ENCODE results near the gene ZFAND5. TPM values are rescaled to one million over a fixed set of nuclear protein-coding genes. Genes with fewer than 3 reads are reported as not detected.
A peak's percentile ranks its signal among the peaks of the same experiment; 100 is the strongest.

ZFAND5 gene
- total RNA-seq, 2 donors from 2014 or later = 268 to 341 TPM

- ATAC-seq = no peak
- no peak for DNase-seq
- no peak overlapping the region for H3K4me3 Mint-ChIP-seq
Observed at GRCh38 chr9:72383978-72384709, 19.1 kb upstream of the ZFAND5 start.

DNA sequence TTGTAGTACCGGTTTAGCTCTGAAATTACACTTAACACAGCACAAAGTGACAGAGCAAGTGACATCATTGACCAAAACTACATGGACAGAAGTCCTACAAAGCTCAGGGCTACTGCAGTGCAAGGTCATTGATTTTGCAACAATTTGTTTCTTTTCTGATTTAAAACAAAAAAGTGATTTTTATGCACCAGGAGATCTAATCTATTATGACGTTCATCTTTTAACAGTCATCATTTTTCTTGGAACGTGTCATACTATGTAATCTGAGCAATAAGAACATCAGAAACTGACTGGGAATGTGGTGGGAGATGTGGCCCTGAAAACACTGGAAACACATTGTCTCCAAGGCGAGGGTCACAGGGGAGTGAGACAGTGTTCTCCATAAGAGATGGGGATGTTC is 17.4 kb upstream of the ZFAND5 start:
- Mint-ChIP-seq H3K27ac (no peak overlapping the region), H3K4me3 (no peak overlapping the region), H3K36me3 (ENCODE audit: low read depth) (peaks cover 4% of the 10 kb centered on the region), H3K4me1 (peaks cover 2% of the 10 kb centered on the region), H3K27me3 (no peaks in the 10 kb centered on the region)
- ATAC-seq (no peak), DNase-seq (no peak)
- no peaks in the 10 kb centered on the region for H3K9me3 ChIP-seq (ENCODE audit: control insufficient read depth, low read length, poor library complexity, severe bottlenecking)

More at GRCh38 chr9:72383978-72384709, 19.1 kb upstream of the ZFAND5 start:
- H3K27ac Mint-ChIP-seq = no peak overlapping the region
- no peaks in the 10 kb centered on the region for H3K9me3 ChIP-seq (ENCODE audit: control insufficient read depth, low read length, poor library complexity, severe bottlenecking)
- peaks cover 4% of the 10 kb centered on the region for H3K36me3 Mint-ChIP-seq (ENCODE audit: low read depth)
- H3K4me1 Mint-ChIP-seq = peaks cover 3% of the 10 kb centered on the region
- H3K27me3 Mint-ChIP-seq = no peaks in the 10 kb centered on the region

DNA sequence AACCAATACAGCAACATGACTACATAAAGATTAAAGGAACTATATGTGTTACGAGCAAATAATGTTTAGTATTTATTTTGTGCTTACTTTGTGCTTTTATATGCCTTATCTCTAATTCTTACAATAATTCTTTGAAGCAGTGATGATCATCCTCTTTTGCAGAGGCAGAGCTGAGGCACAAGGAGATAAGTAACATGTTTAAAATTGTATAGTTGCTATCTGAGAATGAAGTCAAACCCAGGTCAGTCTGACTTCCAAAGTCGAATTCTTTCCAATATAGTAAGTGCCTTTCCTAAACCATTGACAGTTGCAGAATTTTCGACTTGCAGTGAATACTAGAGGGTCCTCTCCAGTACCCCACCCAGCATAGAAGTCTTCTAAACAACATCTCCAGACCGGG is 12.0 kb upstream of the ZFAND5 start:
- no peak overlapping the region for H3K4me3 Mint-ChIP-seq

GRCh38 chr9:72371151-72371550 is 6.1 kb upstream of the ZFAND5 start:
- H3K27ac Mint-ChIP-seq = no peak overlapping the region
- H3K27me3 Mint-ChIP-seq = peaks cover 5% of the 10 kb centered on the region
- no peaks in the 10 kb centered on the region for H3K9me3 ChIP-seq (ENCODE audit: control insufficient read depth, low read length, poor library complexity, severe bottlenecking)
- no peaks in the 10 kb centered on the region for H3K36me3 Mint-ChIP-seq (ENCODE audit: low read depth)
- no peak for DNase-seq
- no peaks in the 10 kb centered on the region for H3K4me1 Mint-ChIP-seq
- no peak for ATAC-seq
- no peak overlapping the region for H3K4me3 Mint-ChIP-seq

More for the DNA sequence above, 12.0 kb upstream of the ZFAND5 start:
- ATAC-seq = no peak
- peaks cover 4% of the 10 kb centered on the region for H3K36me3 Mint-ChIP-seq (ENCODE audit: low read depth)
- H3K4me1 Mint-ChIP-seq = no peaks in the 10 kb centered on the region
- no peak overlapping the region for H3K27ac Mint-ChIP-seq
- DNase-seq = no peak
- H3K9me3 ChIP-seq (ENCODE audit: control insufficient read depth, low read length, poor library complexity, severe bottlenecking) = no peaks in the 10 kb centered on the region
- H3K27me3 Mint-ChIP-seq = peaks cover 5% of the 10 kb centered on the region

GRCh38 chr9:72365525-72366256 is 683 bp upstream of the ZFAND5 start:
- Mint-ChIP-seq H3K36me3 (ENCODE audit: low read depth) (no peaks in the 10 kb centered on the region), H3K4me3 (peak overlapping the region; percentile 97), H3K4me1 (peaks cover 28% of the 10 kb centered on the region), H3K27ac (peak overlapping the region; percentile 100), H3K27me3 (no peaks in the 10 kb centered on the region)
- H3K9me3 ChIP-seq (ENCODE audit: control insufficient read depth, low read length, poor library complexity, severe bottlenecking) = no peaks in the 10 kb centered on the region
- ATAC-seq = peak; percentile 39
- DNase-seq = peak; percentile 33 to 46 (median 42)

DNA sequence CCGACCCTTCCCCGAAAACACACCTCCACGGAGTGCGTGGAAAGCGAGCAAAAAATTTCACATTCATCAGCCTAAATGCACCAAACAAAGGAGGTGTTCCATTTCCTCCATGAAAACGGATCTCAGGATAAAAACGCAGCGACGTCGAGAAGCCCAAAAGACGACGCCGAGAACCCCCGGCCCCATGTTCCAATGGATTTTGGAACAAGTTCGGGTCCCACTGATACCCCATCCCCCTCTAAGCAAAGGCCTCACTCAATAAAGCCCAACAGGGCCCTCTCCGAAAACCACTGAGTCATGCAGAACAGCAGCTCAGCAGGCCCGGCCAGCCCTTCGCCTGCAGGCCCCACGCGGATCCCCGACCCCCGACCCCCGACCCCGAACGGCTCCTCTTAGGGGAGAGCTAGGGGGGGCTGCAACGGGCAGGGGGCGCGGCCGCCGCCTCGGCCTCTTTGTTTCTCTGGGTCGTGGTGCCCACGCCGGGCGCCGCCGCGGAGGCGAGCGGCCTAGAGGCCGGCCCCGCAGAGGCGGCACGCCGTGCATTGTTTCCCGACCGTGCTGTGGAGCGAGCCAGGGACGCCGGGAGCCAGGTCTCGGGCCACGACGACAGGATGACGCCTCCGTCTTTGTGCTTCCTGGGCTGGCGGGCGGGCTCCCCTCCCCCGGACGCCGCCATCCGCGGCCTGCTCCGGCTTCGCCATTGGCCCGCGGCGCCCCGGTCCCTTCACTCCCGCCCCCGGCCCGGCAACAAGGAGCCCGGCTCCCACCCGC is 915 bp downstream of the ZFAND5 start:
- Mint-ChIP-seq H3K27me3 (no peaks in the 10 kb centered on the region), H3K36me3 (ENCODE audit: low read depth) (no peaks in the 10 kb centered on the region), H3K27ac (peak overlapping the region; percentile 100), H3K4me1 (peaks cover 38% of the 10 kb centered on the region), H3K4me3 (peak overlapping the region; percentile 97)
- DNase-seq = peak; percentile 53 to 68 (median 68)
- no peaks in the 10 kb centered on the region for H3K9me3 ChIP-seq (ENCODE audit: control insufficient read depth, low read length, poor library complexity, severe bottlenecking)
- ATAC-seq = peak; percentile 62

DNA sequence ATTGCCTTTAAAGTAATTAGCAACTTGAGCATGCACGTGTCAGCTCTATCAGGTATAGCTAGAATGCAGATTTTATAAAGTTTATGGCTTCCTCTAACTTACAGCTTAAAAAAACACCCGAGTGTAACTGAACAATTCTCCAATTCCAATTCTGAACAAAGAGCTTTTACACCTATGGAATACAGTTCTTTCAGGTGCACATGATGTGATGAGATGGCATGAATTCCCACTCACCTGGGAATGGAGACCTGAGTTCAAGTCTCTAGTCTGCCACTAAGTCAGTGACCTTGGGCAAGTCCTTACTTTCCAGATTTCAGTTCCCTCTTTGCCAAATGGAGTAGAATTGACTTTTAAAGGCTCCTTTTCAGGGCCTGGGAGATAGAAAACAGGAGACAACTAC is 1.8 kb downstream of the ZFAND5 start:
- Mint-ChIP-seq H3K27me3 (no peaks in the 10 kb centered on the region), H3K36me3 (ENCODE audit: low read depth) (peaks cover under 1% of the 10 kb centered on the region), H3K4me1 (peaks cover 42% of the 10 kb centered on the region), H3K4me3 (peak overlapping the region; percentile 97), H3K27ac (peak overlapping the region; percentile 100)
- H3K9me3 ChIP-seq (ENCODE audit: control insufficient read depth, low read length, poor library complexity, severe bottlenecking) = no peaks in the 10 kb centered on the region
- DNase-seq (no peak), ATAC-seq (no peak)

- no peaks in the 10 kb centered on the region for H3K9me3 ChIP-seq (ENCODE audit: control insufficient read depth, low read length, poor library complexity, severe bottlenecking)
- ATAC-seq (peak; percentile 14), DNase-seq (no peak)
- peaks cover 2% of the 10 kb centered on the region for H3K36me3 Mint-ChIP-seq (ENCODE audit: low read depth)
- peak overlapping the region; percentile 100 for H3K27ac Mint-ChIP-seq
- H3K4me1 Mint-ChIP-seq = peaks cover 46% of the 10 kb centered on the region
- no peaks in the 10 kb centered on the region for H3K27me3 Mint-ChIP-seq
- peak overlapping the region; percentile 97 for H3K4me3 Mint-ChIP-seq
Observed at GRCh38 chr9:72362680-72363139, 2.3 kb downstream of the ZFAND5 start.

DNA sequence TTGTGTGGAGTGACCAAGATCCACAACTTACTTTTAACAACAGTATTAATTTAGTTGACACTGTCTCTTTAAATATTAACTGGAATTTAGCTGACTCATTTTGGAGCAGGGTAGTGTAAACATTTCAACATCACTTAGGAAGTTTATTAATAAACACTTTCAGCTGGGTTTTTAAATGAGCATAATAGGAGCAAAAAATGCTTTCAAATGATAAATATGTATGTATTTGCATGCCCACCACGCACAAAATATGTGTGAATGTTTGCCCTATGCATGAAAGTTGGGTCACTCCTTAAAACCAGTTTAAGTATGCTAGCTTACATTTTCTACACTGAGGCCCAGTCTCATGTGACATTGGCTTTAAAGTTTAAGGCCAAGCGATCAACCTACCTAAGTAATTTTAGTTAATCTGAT is 2.9 kb downstream of the ZFAND5 start:
- H3K27ac Mint-ChIP-seq = no peak overlapping the region
- H3K9me3 ChIP-seq (ENCODE audit: control insufficient read depth, low read length, poor library complexity, severe bottlenecking) = no peaks in the 10 kb centered on the region
- DNase-seq (no peak), ATAC-seq (no peak)
- no peaks in the 10 kb centered on the region for H3K27me3 Mint-ChIP-seq
- H3K4me3 Mint-ChIP-seq = peak overlapping the region; percentile 97
- peaks cover 52% of the 10 kb centered on the region for H3K4me1 Mint-ChIP-seq
- H3K36me3 Mint-ChIP-seq (ENCODE audit: low read depth) = peaks cover 2% of the 10 kb centered on the region

DNA sequence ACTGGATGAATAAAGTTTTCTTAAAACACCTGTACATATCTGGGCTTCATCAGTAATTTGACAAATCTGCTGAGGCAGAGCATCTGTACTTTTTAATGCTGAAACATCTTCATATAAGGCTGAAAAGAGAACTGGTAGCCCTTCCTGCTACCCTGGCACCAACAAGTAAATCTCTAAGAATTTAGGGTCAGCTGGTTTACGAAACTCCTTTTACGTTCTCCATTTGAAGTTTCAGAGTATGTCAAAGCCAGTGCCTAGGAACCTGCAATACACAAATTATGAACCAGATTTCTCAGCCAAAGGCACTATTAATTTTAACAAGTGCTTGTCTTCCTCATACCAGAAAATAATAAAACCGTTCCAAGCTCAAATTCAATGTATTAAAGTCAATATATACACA is 3.8 kb downstream of the ZFAND5 start:
- Mint-ChIP-seq H3K36me3 (ENCODE audit: low read depth) (peaks cover 4% of the 10 kb centered on the region), H3K4me1 (peaks cover 61% of the 10 kb centered on the region), H3K27ac (no peak overlapping the region), H3K27me3 (no peaks in the 10 kb centered on the region), H3K4me3 (peak overlapping the region; percentile 43)
- H3K9me3 ChIP-seq (ENCODE audit: control insufficient read depth, low read length, poor library complexity, severe bottlenecking) = no peaks in the 10 kb centered on the region
- DNase-seq (no peak), ATAC-seq (no peak)

DNA sequence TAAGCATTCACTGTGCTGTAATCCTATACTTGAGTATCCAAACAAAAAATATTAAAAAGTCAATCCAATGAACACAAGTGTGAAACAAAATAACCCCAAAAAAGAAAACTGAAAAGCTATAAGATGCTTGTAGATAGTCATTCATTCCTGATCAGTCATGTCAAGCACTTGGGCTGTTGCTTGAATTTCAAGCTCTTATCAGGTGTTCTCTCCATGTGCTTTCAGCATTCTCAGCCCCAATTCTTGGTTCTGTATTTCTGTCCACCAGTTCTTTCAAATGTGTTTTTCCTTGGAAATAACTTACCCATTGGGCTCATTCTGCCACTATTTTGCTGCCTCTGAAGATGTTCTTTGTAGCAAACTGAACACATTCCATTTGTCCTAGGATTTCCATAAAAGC is 4.7 kb downstream of the ZFAND5 start:
- no peaks in the 10 kb centered on the region for H3K9me3 ChIP-seq (ENCODE audit: control insufficient read depth, low read length, poor library complexity, severe bottlenecking)
- no peak for ATAC-seq
- no peaks in the 10 kb centered on the region for H3K27me3 Mint-ChIP-seq
- no peak overlapping the region for H3K4me3 Mint-ChIP-seq
- peaks cover 59% of the 10 kb centered on the region for H3K4me1 Mint-ChIP-seq
- H3K36me3 Mint-ChIP-seq (ENCODE audit: low read depth) = peaks cover 4% of the 10 kb centered on the region
- no peak overlapping the region for H3K27ac Mint-ChIP-seq
- DNase-seq = no peak

DNA sequence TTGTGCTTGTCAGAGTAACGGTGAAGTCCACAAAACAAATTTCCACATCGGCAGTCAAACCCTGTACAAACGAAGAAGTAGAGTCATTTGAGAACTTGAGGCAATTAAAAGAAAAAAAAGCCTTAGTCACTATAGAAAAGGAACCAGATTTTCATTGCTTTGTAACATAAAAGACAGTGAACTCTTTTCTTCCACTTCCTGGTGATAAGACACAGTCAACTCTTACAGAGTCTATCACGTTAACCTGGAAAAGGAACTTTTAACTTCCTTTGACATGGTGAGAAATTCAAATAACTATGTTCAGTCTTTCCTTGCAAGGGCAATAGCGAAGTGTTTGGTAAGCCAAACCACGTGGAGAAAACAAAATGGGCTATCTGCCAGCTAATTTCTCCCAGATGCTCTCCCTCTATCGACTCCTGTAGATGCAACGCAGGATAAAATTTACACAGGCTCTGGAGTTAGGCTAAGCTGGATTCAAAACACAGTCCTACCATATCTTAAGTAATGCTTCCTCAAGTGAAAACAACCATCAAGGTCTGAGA is 8.9 kb downstream of the ZFAND5 start:
- ATAC-seq = no peak
- peaks cover 49% of the 10 kb centered on the region for H3K4me1 Mint-ChIP-seq
- H3K36me3 Mint-ChIP-seq (ENCODE audit: low read depth) = peaks cover 4% of the 10 kb centered on the region
- DNase-seq = no peak
- H3K27ac Mint-ChIP-seq = peak overlapping the region; percentile 34
- no peaks in the 10 kb centered on the region for H3K27me3 Mint-ChIP-seq
- peak overlapping the region; percentile 60 for H3K4me3 Mint-ChIP-seq
- no peaks in the 10 kb centered on the region for H3K9me3 ChIP-seq (ENCODE audit: control insufficient read depth, low read length, poor library complexity, severe bottlenecking)

GRCh38 chr9:72355153-72355552 is 9.9 kb downstream of the ZFAND5 start:
- Mint-ChIP-seq H3K27ac (no peak overlapping the region), H3K27me3 (no peaks in the 10 kb centered on the region), H3K36me3 (ENCODE audit: low read depth) (peaks cover 4% of the 10 kb centered on the region), H3K4me1 (peaks cover 43% of the 10 kb centered on the region), H3K4me3 (no peak overlapping the region)
- no peaks in the 10 kb centered on the region for H3K9me3 ChIP-seq (ENCODE audit: control insufficient read depth, low read length, poor library complexity, severe bottlenecking)
- no peak for DNase-seq
- no peak for ATAC-seq
